Measurements from ENCODE around the gene NRXN2. TPM values are rescaled to one million over a fixed set of nuclear protein-coding genes. Genes with fewer than 3 reads are reported as not detected.
A peak's percentile ranks its signal among the peaks of the same experiment; 100 is the strongest.

Gene NRXN2
- total and polyA plus RNA-seq, 10 of the 15 experiments (the other 5 are each of a cell fraction or from before 2014, with no cell fraction given) = 0.03 to 1.4 (median 0.23) TPM

DNA sequence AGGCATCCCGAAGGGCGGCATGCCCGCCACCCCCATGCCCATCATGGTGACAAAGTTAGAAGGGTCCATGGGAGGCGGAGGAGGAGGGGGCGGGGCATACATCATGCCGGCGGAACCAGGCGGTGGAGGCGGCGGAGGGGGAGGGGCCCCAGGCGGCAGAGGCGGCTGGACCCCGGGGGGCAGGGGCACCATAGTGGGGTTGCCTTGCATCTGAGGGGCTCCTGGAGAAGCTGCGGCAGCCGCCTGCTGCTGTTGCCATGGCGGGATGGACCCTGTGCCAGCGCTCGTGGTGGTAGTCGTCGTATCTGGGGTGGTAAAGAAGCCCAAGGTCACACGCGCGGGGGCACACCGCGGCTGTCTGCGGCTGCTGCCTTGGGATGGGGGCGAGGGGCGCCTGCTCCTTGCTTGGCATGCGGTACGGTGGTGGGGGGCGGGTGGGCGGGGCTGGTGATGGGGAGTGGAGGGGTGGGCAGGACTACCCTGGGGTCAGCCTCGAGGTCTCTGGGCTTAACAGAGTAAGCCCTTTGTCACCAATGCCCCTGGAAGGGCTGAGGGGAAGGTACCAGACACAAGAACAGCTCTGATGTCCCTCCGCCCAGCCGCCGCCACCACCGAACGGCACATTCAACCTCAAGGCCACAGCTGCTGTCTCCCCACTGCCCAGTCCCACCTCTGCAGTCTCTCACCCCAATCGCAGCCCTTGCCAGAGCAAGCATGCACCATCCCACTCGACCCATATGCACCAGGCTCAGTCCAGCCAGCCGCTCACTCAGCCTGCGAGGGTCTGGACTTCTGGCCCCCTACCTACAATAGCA is 43.1 kb upstream of the NRXN2 start (continued):
- TF ChIP-seq, protein P1, sequence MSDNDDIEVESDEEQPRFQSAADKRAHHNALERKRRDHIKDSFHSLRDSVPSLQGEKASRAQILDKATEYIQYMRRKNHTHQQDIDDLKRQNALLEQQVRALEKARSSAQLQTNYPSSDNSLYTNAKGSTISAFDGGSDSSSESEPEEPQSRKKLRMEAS (IDR thresholded peaks at IDR 0.05; ENCODE audit: low read depth, low read length) = no peak
- TF ChIP-seq ZNF384 (IDR thresholded peaks at IDR 0.05; ENCODE audit: borderline replicate concordance, low read depth, low read length) (no peak), STAT3 (IDR thresholded peaks at IDR 0.05; ENCODE audit: low read depth, low read length) (no peak)

DNA sequence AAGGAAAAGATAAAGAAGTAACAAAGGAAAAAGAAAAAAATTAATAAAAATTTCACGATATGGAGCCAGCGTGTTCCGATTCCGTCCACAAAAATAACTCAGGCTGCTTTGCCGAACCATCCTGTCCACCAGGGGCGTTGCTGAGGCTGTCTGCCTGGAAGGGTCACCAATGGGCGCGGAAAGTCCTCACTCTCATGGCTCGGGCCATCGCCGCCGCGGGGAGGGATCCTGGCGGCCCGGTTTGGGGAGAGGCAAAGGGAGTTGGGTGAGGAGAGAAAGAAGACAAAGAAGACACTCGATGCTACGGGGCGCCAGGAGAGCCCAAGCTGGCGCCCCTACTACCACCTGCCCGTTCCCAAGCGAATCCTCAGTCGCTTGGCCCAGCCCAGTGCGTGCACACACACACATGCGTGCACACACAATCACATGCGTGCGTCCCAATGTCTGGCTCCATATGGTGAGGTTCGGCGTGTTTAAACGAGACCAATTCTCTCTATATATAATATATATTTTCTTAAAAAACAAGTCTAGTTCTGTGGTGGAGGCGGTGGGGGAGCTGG is 42.4 kb upstream of the NRXN2 start:
- Histone ChIP-seq H3K27ac (ENCODE audit: control insufficient read depth, insufficient read depth) (no peak overlapping the region), H3K27me3 (replicated peaks in 1 of 2; ENCODE audit: control insufficient read depth in 2 of 2, insufficient read depth in 2 of 2, low read length in 1 of 2) (no peaks in the 10 kb centered on the region), H4K20me1 (ENCODE audit: control insufficient read depth, insufficient read depth) (peaks cover 19% of the 10 kb centered on the region), H2AFZ (ENCODE audit: control insufficient read depth, low read depth, low read length) (no peak overlapping the region), H3K4me1 (ENCODE audit: control insufficient read depth, insufficient read depth, low read length) (peaks cover 17% of the 10 kb centered on the region), H3K4me2 (ENCODE audit: control insufficient read depth, insufficient read depth) (no peak overlapping the region), H3K9ac (ENCODE audit: control insufficient read depth, insufficient read depth, low read length) (no peak overlapping the region), H3K4me3 (no peak overlapping the region), H3K79me2 (ENCODE audit: control insufficient read depth, insufficient read depth, low read length) (peaks cover 11% of the 10 kb centered on the region), H3K9me3 (replicated peaks; ENCODE audit: control insufficient read depth, insufficient read depth, low read length) (no peaks in the 10 kb centered on the region), H3K36me3 (ENCODE audit: control insufficient read depth in 2 of 2, insufficient read depth in 2 of 2, low read length in 1 of 2) (peaks cover 47% of the 10 kb centered on the region in 2 experiments)
- WGBS (ENCODE audit: insufficient coverage, insufficient replicate concordance, low lambda C conversion rate, missing lambda C conversion rate) = 97% methylated on average over 30 of the region's 30 CpGs
- ChIA-PET POLR2A (interaction anchor here (0.6 kb wide), 1 partner anchor 33 kb away, joined by 6 read pairs; no protein-coding TSS in a partner anchor), RAD21 (ENCODE audit: unreplicated experiment) (no interaction called here), CTCF (interaction anchor here (1.0 to 2.5 kb wide), 4 partner anchors 10 to 77 kb away, joined by 3 to 16 read pairs (median 6); partner anchors contain the start of gene RASGRP2), SMC1A (ENCODE audit: uncharacterized antibody, unreplicated experiment) (no interaction called here)
- BruUV-seq (replicated peaks) = no TSS peak
- intact Hi-C loops (cut with micrococcal nuclease; ENCODE audit: unreplicated experiment) (no loop called here), in situ Hi-C loops (cut with MboI) (no loop called here)
- ATAC-seq = no peak
- DNase-seq (ENCODE audit: low read depth, low spot score) = no peak
- no peak for FAIRE-seq
- TF ChIP-seq, protein P2, sequence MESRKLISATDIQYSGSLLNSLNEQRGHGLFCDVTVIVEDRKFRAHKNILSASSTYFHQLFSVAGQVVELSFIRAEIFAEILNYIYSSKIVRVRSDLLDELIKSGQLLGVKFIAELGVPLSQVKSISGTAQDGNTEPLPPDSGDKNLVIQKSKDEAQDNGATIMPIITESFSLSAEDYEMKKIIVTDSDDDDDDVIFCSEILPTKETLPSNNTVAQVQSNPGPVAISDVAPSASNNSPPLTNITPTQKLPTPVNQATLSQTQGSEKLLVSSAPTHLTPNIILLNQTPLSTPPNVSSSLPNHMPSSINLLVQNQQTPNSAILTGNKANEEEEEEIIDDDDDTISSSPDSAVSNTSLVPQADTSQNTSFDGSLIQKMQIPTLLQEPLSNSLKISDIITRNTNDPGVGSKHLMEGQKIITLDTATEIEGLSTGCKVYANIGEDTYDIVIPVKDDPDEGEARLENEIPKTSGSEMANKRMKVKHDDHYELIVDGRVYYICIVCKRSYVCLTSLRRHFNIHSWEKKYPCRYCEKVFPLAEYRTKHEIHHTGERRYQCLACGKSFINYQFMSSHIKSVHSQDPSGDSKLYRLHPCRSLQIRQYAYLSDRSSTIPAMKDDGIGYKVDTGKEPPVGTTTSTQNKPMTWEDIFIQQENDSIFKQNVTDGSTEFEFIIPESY (IDR thresholded peaks at IDR 0.05) = peak; percentile 41; the same call in 1 of the 2 replicates
- TF ChIP-seq, protein P3, sequence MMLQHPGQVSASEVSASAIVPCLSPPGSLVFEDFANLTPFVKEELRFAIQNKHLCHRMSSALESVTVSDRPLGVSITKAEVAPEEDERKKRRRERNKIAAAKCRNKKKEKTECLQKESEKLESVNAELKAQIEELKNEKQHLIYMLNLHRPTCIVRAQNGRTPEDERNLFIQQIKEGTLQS (IDR thresholded peaks at IDR 0.05; ENCODE audit: borderline replicate concordance, extremely low read depth, low read depth, low read length) = no peak
- no peak for TF ChIP-seq ESRRA (IDR thresholded peaks at IDR 0.05; ENCODE audit: low read length)
- TF ChIP-seq, protein P4, sequence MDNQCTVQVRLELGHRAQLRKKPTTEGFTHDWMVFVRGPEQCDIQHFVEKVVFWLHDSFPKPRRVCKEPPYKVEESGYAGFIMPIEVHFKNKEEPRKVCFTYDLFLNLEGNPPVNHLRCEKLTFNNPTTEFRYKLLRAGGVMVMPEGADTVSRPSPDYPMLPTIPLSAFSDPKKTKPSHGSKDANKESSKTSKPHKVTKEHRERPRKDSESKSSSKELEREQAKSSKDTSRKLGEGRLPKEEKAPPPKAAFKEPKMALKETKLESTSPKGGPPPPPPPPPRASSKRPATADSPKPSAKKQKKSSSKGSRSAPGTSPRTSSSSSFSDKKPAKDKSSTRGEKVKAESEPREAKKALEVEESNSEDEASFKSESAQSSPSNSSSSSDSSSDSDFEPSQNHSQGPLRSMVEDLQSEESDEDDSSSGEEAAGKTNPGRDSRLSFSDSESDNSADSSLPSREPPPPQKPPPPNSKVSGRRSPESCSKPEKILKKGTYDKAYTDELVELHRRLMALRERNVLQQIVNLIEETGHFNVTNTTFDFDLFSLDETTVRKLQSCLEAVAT (IDR thresholded peaks at IDR 0.05) = no peak; the same call in 1 of the 2 replicates
- TF ChIP-seq, protein P5, sequence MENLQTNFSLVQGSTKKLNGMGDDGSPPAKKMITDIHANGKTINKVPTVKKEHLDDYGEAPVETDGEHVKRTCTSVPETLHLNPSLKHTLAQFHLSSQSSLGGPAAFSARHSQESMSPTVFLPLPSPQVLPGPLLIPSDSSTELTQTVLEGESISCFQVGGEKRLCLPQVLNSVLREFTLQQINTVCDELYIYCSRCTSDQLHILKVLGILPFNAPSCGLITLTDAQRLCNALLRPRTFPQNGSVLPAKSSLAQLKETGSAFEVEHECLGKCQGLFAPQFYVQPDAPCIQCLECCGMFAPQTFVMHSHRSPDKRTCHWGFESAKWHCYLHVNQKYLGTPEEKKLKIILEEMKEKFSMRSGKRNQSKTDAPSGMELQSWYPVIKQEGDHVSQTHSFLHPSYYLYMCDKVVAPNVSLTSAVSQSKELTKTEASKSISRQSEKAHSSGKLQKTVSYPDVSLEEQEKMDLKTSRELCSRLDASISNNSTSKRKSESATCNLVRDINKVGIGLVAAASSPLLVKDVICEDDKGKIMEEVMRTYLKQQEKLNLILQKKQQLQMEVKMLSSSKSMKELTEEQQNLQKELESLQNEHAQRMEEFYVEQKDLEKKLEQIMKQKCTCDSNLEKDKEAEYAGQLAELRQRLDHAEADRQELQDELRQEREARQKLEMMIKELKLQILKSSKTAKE (IDR thresholded peaks at IDR 0.05; ENCODE audit: low read depth, poor library complexity, severe bottlenecking) = no peak
- no peak for TF ChIP-seq EP300 (IDR thresholded peaks at IDR 0.05; ENCODE audit: borderline replicate concordance in 1 of 2, control insufficient read depth in 1 of 2, low read depth in 2 of 2, low read length in 2 of 2)
- TF ChIP-seq RUNX3 (IDR thresholded peaks at IDR 0.05; ENCODE audit: low read length) = no peak
- no peak for TF ChIP-seq CHD2 (IDR thresholded peaks at IDR 0.05; ENCODE audit: borderline replicate concordance, low read depth, low read length)
- TF ChIP-seq POLR2AphosphoS5 (IDR thresholded peaks at IDR 0.05; ENCODE audit: low read length) = peak; percentile 74
- TF ChIP-seq POLR2A (IDR thresholded peaks at IDR 0.05; ENCODE audit: low read depth, low read length) = peak; percentile 64; the same call in 1 of the 2 replicates
- no peak for TF ChIP-seq HDAC6 (IDR thresholded peaks at IDR 0.05; ENCODE audit: unreplicated experiment)
